Subcutaneous adipose tissue (tissue), 4 donors: Measurements from ENCODE around the gene BAIAP2. TPM values are rescaled to one million over a fixed set of nuclear protein-coding genes. Genes with fewer than 3 reads are reported as not detected.

Experiments used
- small RNA-seq: library from RNA; depleted of rRNA; stranded (forward); fragments of <200 nt; gene quantifications from one replicate; pipeline ENCODE3, GENCODE V24; 2016
- total RNA-seq, 4 donors: library from RNA; depleted of rRNA; stranded (reverse); fragments of >200 nt; gene quantifications; one replicate each; pipeline ENCODE4 v1.1.0, GENCODE V29; 2016
- TF ChIP-seq, protein P1 (sequence below): fragments of 450-650 bp; IDR thresholded peaks from one replicate; pipeline ENCODE4 v1.5.1; 2016; ENCODE audit warnings: low read depth, mild to moderate bottlenecking, control low read depth, antibody characterized with exemption, moderate library complexity

The BAIAP2 gene
- total RNA-seq, 4 donors from 2014 or later: 17.4 to 31.1 (median 23.2) TPM

DNA sequence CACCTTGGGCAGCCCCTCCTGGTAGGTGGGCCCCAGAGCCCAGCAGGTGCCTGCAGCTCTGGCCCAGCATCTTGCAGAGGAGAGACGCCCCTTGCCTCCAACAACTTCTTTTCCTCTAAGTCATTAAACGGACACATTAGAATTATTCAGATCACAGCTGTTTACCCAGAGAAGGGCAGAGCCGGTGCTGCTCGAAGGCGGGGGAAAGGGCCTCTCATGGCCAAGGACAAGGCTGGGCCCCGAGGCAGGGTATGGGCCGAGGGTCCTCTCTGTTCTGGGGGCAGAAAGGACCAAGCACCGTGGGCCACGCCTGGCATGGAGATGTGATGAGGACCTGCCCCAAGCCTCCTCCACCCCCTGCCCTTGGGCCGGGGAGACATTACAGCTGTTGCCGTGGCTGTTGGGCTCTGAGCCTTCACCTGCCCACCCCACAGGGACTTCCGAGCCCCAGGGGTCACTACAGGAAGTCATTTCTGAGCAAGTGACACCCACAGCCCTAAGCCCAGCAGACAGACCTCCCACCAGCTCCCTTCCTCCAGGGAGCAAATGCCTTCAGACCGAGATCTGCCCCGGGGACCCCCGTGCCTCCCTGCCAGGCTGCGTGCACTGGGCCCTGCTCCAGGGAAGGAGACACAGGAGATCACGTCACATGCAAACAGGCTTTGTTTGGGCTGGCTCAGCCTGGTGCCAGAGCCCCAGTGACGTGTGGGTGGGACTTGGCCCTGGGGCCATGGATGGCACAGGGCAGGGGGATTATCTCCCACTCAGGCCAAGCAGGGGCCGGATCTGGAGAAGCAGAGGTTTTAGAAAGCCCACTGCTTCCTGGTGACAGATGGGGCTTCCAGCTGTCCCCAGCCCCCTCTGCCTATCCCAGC lies 129.7 kb downstream of the BAIAP2 start:
- TF ChIP-seq, protein P1, sequence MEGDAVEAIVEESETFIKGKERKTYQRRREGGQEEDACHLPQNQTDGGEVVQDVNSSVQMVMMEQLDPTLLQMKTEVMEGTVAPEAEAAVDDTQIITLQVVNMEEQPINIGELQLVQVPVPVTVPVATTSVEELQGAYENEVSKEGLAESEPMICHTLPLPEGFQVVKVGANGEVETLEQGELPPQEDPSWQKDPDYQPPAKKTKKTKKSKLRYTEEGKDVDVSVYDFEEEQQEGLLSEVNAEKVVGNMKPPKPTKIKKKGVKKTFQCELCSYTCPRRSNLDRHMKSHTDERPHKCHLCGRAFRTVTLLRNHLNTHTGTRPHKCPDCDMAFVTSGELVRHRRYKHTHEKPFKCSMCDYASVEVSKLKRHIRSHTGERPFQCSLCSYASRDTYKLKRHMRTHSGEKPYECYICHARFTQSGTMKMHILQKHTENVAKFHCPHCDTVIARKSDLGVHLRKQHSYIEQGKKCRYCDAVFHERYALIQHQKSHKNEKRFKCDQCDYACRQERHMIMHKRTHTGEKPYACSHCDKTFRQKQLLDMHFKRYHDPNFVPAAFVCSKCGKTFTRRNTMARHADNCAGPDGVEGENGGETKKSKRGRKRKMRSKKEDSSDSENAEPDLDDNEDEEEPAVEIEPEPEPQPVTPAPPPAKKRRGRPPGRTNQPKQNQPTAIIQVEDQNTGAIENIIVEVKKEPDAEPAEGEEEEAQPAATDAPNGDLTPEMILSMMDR: no peak

DNA sequence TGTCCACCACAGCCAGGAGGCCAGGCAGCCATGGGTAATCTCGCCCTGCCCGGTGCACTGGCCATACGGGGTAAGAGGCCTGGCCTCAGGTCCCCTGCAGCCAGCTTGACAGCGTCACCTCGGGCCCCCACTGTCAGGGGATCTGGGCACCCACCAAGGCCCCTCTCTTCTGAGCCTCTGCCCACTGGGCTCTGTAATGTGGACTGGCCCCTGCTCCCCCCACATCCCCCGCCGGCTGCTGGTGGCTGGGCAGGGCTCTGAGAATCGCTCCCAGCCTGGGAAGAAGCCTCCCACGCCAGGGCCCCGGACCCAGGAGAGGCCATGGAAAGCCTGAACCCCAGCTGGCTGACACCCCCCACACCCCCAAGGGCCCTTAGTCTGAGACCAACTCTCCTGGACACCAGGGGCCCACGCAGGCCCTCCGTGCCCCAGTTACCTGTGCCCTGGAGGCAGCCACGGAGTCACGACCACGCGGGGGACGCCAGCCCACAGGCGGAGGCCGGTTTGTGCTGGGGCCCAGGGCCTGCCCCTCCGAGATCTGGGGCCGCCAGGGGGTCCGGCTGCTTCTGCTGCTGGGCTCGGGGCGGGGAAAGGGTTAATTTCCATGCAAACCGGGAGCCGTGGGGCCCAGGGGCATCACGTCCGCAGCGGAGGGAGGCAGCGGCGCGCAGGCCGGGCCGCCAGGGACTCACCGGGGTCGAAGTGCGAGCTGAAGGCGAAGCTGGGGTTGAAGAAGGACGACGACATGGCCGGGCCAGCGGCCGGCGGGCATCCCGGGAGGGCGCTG lies 130.5 kb downstream of the BAIAP2 start, which contains the start of gene PVALEF:
Gene PVALEF (plus strand): TSS at position 262 of the 787 bp plus-strand sequence. CDS start 15,720 bp downstream, outside the sequence.
- TF ChIP-seq, protein P1: no peak

DNA sequence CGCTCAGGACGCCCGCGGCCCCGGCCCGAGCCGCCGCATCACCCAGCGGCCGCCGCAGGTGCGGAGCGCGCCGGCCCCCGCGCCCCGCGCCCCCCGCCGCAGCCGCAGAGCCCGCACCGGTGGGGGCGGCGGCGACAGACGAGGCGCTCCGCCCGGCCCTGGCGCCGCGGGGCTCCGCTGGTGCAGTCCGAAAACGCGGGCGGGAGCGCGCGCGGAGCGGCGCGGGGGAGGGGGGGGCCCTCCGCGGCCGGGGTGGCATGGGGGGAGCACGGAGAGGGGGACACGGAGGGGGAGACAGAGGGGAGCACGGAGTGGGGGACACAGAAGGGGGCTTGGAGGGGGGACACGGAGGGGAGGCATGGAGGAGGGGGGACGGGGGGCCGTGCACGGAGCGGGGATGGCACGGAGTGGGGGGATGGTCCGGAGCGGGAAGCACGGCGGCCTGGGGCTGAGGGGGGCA lies 131.1 kb downstream of the BAIAP2 start, which contains the start of gene AATK:
Gene AATK (minus strand): TSS at position 189 of the 460 bp plus-strand sequence. CDS start 229 bp downstream, outside the sequence.
- TF ChIP-seq, protein P1: no peak

Small RNAs within 50 kb of the gene (small RNA-seq; reads per million reads assigned to genes)
- not detected for gene MIR1250
- 5.0 reads per million, percentile 77 among the genes with 10 or more reads in this experiment for gene MIR3065
- gene MIR657: not detected

Other genes starting within 250 kb of the BAIAP2 start
- 10 to 100 TPM; 18.2 to 36.9 (median 20.0) TPM for gene CHMP6, start 43.3 kb upstream of the BAIAP2 start, total RNA-seq
- not detected for gene PVALEF, start 130.4 kb downstream of the BAIAP2 start, total RNA-seq
- 1 to 10 TPM; 1.0 to 2.0 (median 1.7) TPM for gene AATK, start 131.1 kb downstream of the BAIAP2 start, total RNA-seq
- 1 to 10 TPM; 1.6 to 8.1 (median 5.4) TPM for gene CEP131, start 187.8 kb downstream of the BAIAP2 start, total RNA-seq
- 10 to 100 TPM; 21.7 to 53.7 (median 28.8) TPM for gene TEPSIN, start 203.9 kb downstream of the BAIAP2 start, total RNA-seq
- 10 to 100 TPM; 20.4 to 59.5 (median 53.6) TPM for gene NDUFAF8, start 204.2 kb downstream of the BAIAP2 start, total RNA-seq